22Rv1 (cell line): Measurements from ENCODE around the gene HDHD3.

Experiments used
- ZFX ChIP-seq: fragments of 450-650 bp; IDR thresholded peaks from 2 replicates; pipeline ENCODE4 v1.6.1; 2017; ENCODE audit warnings: antibody characterized with exemption, borderline replicate concordance
- TF ChIP-seq, protein P1 (sequence below): fragments of 450-650 bp; IDR thresholded peaks from 2 replicates; pipeline ENCODE4 v1.5.1; 2017; ENCODE audit warnings: mild to moderate bottlenecking

DNA sequence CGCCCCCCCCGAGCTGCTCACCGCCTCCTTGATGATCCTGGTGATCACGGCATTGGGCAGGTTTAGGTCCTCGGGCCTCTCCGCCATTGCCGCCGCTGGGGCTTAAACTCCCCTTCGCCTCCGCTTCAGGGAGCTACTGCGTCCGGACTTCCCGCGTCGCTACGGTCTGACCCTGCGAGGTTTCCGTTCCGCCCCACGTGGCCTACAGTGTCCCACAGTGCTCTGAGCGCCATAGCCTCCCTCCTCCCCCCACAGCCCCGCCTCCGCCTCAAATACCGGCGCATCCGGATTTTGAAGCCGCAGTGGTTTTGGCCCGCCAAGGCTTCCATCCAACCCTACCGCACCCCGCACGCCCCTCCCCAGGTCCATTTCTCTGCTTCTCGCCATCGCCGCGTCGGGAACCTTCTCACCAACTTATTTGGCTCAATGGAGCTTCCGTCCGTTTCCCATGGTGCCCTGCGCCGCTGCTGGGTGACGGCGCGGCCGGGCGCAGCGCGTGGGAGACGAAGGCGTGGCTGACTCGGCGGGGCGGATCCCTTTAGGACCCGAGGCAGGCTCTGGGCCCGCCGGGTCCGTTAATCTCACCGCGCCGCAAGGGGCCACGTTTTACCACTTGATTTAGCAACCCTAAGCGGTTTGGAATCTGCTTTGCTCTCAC is 33.5 kb upstream of the HDHD3 start, which contains the start of the genes C9orf43 and POLE3:
- TF ChIP-seq, protein P1, sequence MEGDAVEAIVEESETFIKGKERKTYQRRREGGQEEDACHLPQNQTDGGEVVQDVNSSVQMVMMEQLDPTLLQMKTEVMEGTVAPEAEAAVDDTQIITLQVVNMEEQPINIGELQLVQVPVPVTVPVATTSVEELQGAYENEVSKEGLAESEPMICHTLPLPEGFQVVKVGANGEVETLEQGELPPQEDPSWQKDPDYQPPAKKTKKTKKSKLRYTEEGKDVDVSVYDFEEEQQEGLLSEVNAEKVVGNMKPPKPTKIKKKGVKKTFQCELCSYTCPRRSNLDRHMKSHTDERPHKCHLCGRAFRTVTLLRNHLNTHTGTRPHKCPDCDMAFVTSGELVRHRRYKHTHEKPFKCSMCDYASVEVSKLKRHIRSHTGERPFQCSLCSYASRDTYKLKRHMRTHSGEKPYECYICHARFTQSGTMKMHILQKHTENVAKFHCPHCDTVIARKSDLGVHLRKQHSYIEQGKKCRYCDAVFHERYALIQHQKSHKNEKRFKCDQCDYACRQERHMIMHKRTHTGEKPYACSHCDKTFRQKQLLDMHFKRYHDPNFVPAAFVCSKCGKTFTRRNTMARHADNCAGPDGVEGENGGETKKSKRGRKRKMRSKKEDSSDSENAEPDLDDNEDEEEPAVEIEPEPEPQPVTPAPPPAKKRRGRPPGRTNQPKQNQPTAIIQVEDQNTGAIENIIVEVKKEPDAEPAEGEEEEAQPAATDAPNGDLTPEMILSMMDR, result no peak
- TF ChIP-seq ZFX, result no peak
